H9 (cell line): ENCODE results near the gene CACNA2D3. TPM values are rescaled to one million over a fixed set of nuclear protein-coding genes. Genes with fewer than 3 reads are reported as not detected.

Experiments used
- DNase-seq: peaks from one replicate; pipeline ENCODE4 v3.0.0-alpha.2; 2017
- H2AFZ ChIP-seq: one replicate; pipeline ENCODE4 v1.6.1; 2013; ENCODE audit warnings: mild to moderate bottlenecking, low read length, control low read depth, moderate library complexity
- H2AK5ac ChIP-seq: 2 replicates; pipeline ENCODE4 v1.6.1; 2013; ENCODE audit warnings: low read length, control low read depth, mixed read lengths; ENCODE audit not compliant: insufficient read length
- H2BK120ac ChIP-seq: one replicate; pipeline ENCODE4 v1.6.1; 2013; ENCODE audit warnings: low read depth, mild to moderate bottlenecking, low read length, control low read depth, inconsistent platforms; ENCODE audit not compliant: poor library complexity, severe bottlenecking
- H2BK12ac ChIP-seq: 2 replicates; pipeline ENCODE4 v1.6.1; 2013; ENCODE audit warnings: low read length, control low read depth, mixed read lengths, low read depth; ENCODE audit not compliant: insufficient read length
- H2BK15ac ChIP-seq: 2 replicates; pipeline ENCODE4 v1.6.1; 2013; ENCODE audit warnings: low read depth, low read length, control low read depth
- H2BK20ac ChIP-seq: one replicate; pipeline ENCODE4 v1.6.1; 2013; ENCODE audit warnings: low read depth, mild to moderate bottlenecking, low read length, control low read depth, inconsistent platforms; ENCODE audit not compliant: poor library complexity, severe bottlenecking
- H2BK5ac ChIP-seq: 2 replicates; pipeline ENCODE4 v1.6.1; 2013; ENCODE audit warnings: low read length, control low read depth, mixed read lengths; ENCODE audit not compliant: insufficient read length
- H3K14ac ChIP-seq: 2 replicates; pipeline ENCODE4 v1.6.1; 2013; ENCODE audit warnings: low read length, control low read depth; ENCODE audit not compliant: insufficient read depth
- H3K18ac ChIP-seq: 2 replicates; pipeline ENCODE4 v1.6.1; 2013; ENCODE audit warnings: low read depth, mild to moderate bottlenecking, mixed read lengths, low read length, control low read depth; ENCODE audit not compliant: insufficient read length
- H3K23ac ChIP-seq: 2 replicates; pipeline ENCODE4 v1.6.1; 2013; ENCODE audit warnings: low read length, control low read depth, mixed read lengths, low read depth; ENCODE audit not compliant: insufficient read length
- H3K23me2 ChIP-seq: 2 replicates; pipeline ENCODE4 v1.6.1; 2013; ENCODE audit warnings: low read depth, mild to moderate bottlenecking, mixed read lengths, low read length, control low read depth; ENCODE audit not compliant: insufficient read length, poor library complexity, severe bottlenecking
- H3K27ac ChIP-seq: 2 replicates; pipeline ENCODE4 v1.5.1; 2013; ENCODE audit warnings: low read length, control low read depth, mixed read lengths, low read depth; ENCODE audit not compliant: insufficient read length
- H3K27me3 ChIP-seq: 2 replicates; pipeline ENCODE4 v1.6.1; 2013; ENCODE audit warnings: low read length, control low read depth, inconsistent platforms; ENCODE audit not compliant: insufficient read depth
- H3K4ac ChIP-seq: 2 replicates; pipeline ENCODE4 v1.6.1; 2013; ENCODE audit warnings: low read depth, mild to moderate bottlenecking, control low read depth, inconsistent platforms, low read length, moderate library complexity
- H3K4me1 ChIP-seq: 2 replicates; pipeline ENCODE4 v1.6.1; 2013; ENCODE audit warnings: low read length, control low read depth, inconsistent platforms; ENCODE audit not compliant: insufficient read depth
- H3K4me2 ChIP-seq: 2 replicates; pipeline ENCODE4 v1.6.1; 2013; ENCODE audit warnings: low read length, control low read depth, mixed read lengths; ENCODE audit not compliant: insufficient read length, insufficient read depth
- H3K56ac ChIP-seq: 2 replicates; pipeline ENCODE4 v1.6.1; 2013; ENCODE audit warnings: low read depth, mild to moderate bottlenecking, mixed read lengths, low read length, control low read depth; ENCODE audit not compliant: insufficient read length
- H3K79me1 ChIP-seq: 2 replicates; pipeline ENCODE4 v1.6.1; 2013; ENCODE audit warnings: low read depth, mild to moderate bottlenecking, moderate library complexity, low read length, control low read depth, inconsistent platforms; ENCODE audit not compliant: insufficient read depth, poor library complexity, severe bottlenecking
- H3K79me2 ChIP-seq: 2 replicates; pipeline ENCODE4 v1.6.1; 2013; ENCODE audit warnings: low read length, control low read depth, inconsistent platforms; ENCODE audit not compliant: insufficient read depth
- H3K9ac ChIP-seq: 2 replicates; pipeline ENCODE4 v1.6.1; 2013; ENCODE audit warnings: low read length, control low read depth, mixed read lengths; ENCODE audit not compliant: insufficient read length; ENCODE audit errors: extremely low read depth
- H3K9me3 ChIP-seq: one replicate; pipeline ENCODE4 v1.6.1; 2013; ENCODE audit warnings: low read depth, low read length, inconsistent platforms; ENCODE audit not compliant: control insufficient read depth
- H3T11ph ChIP-seq: one replicate; pipeline ENCODE4 v1.6.1; 2013; ENCODE audit warnings: mild to moderate bottlenecking, low read length, control low read depth, inconsistent platforms
- H4K20me1 ChIP-seq: one replicate; pipeline ENCODE4 v1.6.1; 2013; ENCODE audit not compliant: control insufficient read depth, insufficient read length, insufficient read depth
- H4K5ac ChIP-seq: 2 replicates; pipeline ENCODE4 v1.6.1; 2013; ENCODE audit warnings: low read depth, mild to moderate bottlenecking, mixed read lengths, low read length, control low read depth; ENCODE audit not compliant: insufficient read length
- H4K8ac ChIP-seq: replicated peaks from 2 replicates; pipeline ENCODE4 v1.6.1; 2013; ENCODE audit warnings: low read length, control low read depth, mixed read lengths, low read depth; ENCODE audit not compliant: insufficient read length
- H4K91ac ChIP-seq: 2 replicates; pipeline ENCODE4 v1.6.1; 2013; ENCODE audit warnings: low read depth, mild to moderate bottlenecking, moderate library complexity, mixed read lengths, low read length, control low read depth; ENCODE audit not compliant: insufficient read length
- H3K27ac Mint-ChIP-seq, 3 experiments: 2 replicates in 2 of 3; 3 replicates in 1 of 3; pipeline ENCODE4 v1.8.0; 2020 to 2021; ENCODE audit warnings: mixed read lengths in 3 of 3, mild to moderate bottlenecking in 1 of 3, moderate library complexity in 1 of 3
- H3K27me3 Mint-ChIP-seq: 2 replicates; pipeline ENCODE4 v1.8.0; 2021; ENCODE audit warnings: low read depth, mild to moderate bottlenecking, moderate library complexity, mixed read lengths
- H3K36me3 Mint-ChIP-seq, 3 experiments: 2 replicates in 2 of 3; 3 replicates in 1 of 3; pipeline ENCODE4 v1.8.0; 2020 to 2021; ENCODE audit warnings: low read depth in 3 of 3, mixed read lengths in 3 of 3; ENCODE audit not compliant: insufficient read depth in 1 of 3
- H3K4me1 Mint-ChIP-seq, 2 experiments: 2 replicates each; pipeline ENCODE4 v1.8.0; 2020; ENCODE audit warnings: mixed read lengths in 2 of 2
- H3K4me3 Mint-ChIP-seq, 2 experiments: 2 replicates in 1 of 2; 3 replicates in 1 of 2; pipeline ENCODE4 v1.8.0; 2020 to 2021; ENCODE audit warnings: mild to moderate bottlenecking in 2 of 2, mixed read lengths in 2 of 2, moderate library complexity in 1 of 2
- H3K9me3 Mint-ChIP-seq, 2 experiments: 2 replicates in 1 of 2; 3 replicates in 1 of 2; pipeline ENCODE4 v1.8.0; 2020; ENCODE audit warnings: mild to moderate bottlenecking in 2 of 2, mixed read lengths in 2 of 2, moderate library complexity in 1 of 2
- CTCF ChIP-seq: fragments of 200-600 bp; sonication (generic); conservative IDR thresholded peaks from 3 replicates; pipeline ENCODE4 v1.8.0; 2021; ENCODE audit warnings: antibody characterized with exemption, mild to moderate bottlenecking
- WGBS: extraction: QIAGEN DNeasy Blood & Tissue Kit; methylation state at CpG from one replicate; pipeline ENCODE4 v1.1.7; 2013; ENCODE audit warnings: missing lambda C conversion rate, low lambda C conversion rate, mixed read lengths; ENCODE audit not compliant: insufficient read length; ENCODE audit errors: extremely low coverage; 5-methylcytosine and 5-hydroxymethylcytosine counted together
- total RNA-seq: library from RNA; stranded (reverse); gene quantifications from 2 replicates; pipeline ENCODE4 v1.2.1, GENCODE V29; 2021

CACNA2D3 gene
- total RNA-seq, 1 experiment from 2014 or later: 3.2 TPM

- no peaks in the 10 kb centered on the region for H3K27me3 Mint-ChIP-seq
- peaks cover 0 to 9% (median 0%) of the 10 kb centered on the region in 3 experiments; a peak in 2 of 7 replicates for H3K36me3 Mint-ChIP-seq
These were observed 90.4 kb downstream of the CACNA2D3 start for GRCh38 chr3:54212723-54213122.

More at GRCh38 chr3:54212723-54213122, 90.4 kb downstream of the CACNA2D3 start:
- Histone ChIP-seq H3K27me3 (no peaks in the 10 kb centered on the region), H2BK5ac (no peak overlapping the region), H3K14ac (no peak overlapping the region), H2AFZ (no peak overlapping the region), H2BK20ac (no peak overlapping the region), H2BK15ac (no peak overlapping the region), H3K9me3 (no peaks in the 10 kb centered on the region), H3K4me2 (no peak overlapping the region), H4K5ac (no peak overlapping the region), H3K56ac (no peak overlapping the region), H4K91ac (no peak overlapping the region), H4K8ac (no peak overlapping the region), H3K79me2 (no peaks in the 10 kb centered on the region), H3K18ac (no peak overlapping the region), H3K27ac (no peak overlapping the region), H4K20me1 (no peaks in the 10 kb centered on the region), H3K79me1 (no peaks in the 10 kb centered on the region), H3K23ac (no peak overlapping the region), H2BK120ac (no peak overlapping the region), H3T11ph (no peak overlapping the region), H2BK12ac (no peak overlapping the region), H2AK5ac (no peak overlapping the region), H3K23me2 (no peaks in the 10 kb centered on the region), H3K4me1 (no peaks in the 10 kb centered on the region), H3K4ac (no peak overlapping the region), H3K9ac (no peak overlapping the region)
- no CpG with 5 or more reads among the region's 1 CpG for WGBS
- no peak for DNase-seq
- Mint-ChIP-seq H3K4me1 (peaks cover 0 to 5% of the 10 kb centered on the region in 2 experiments; a peak in 3 of 4 replicates), H3K9me3 (peaks cover 8 to 9% of the 10 kb centered on the region in 2 experiments; a peak in 4 of 5 replicates), H3K4me3 (no peak overlapping the region), H3K27ac (no peak overlapping the region)
- TF ChIP-seq CTCF: no peak
